ENCODE data around the gene CPA2. TPM values are rescaled to one million over a fixed set of nuclear protein-coding genes. Genes with fewer than 3 reads are reported as not detected.

Gene CPA2
- total and polyA plus RNA-seq, 2 experiments from 2014 or later: 198 to 303 TPM

GRCh38 chr7:130322615-130323014, 56.0 kb downstream of the CPA2 start:
- Histone ChIP-seq H3K4me1 (ENCODE audit: insufficient read depth) (no peaks in the 10 kb centered on the region), H3K79me2 (no peaks in the 10 kb centered on the region), H3K9me2 (replicated peaks; ENCODE audit: insufficient read depth) (no peaks in the 10 kb centered on the region), H3K27me3 (no peaks in the 10 kb centered on the region), H3K27ac (no peak overlapping the region), H3K9me3 (ENCODE audit: low read depth) (no peaks in the 10 kb centered on the region), H3K4me3 (no peak overlapping the region), H4K20me1 (ENCODE audit: insufficient read depth, poor library complexity, severe bottlenecking) (no peaks in the 10 kb centered on the region), H3K36me3 (replicated peaks; ENCODE audit: insufficient read depth, low read depth) (no peaks in the 10 kb centered on the region), H3K4me2 (no peak overlapping the region), H2AFZ (no peak overlapping the region)
- TF ChIP-seq CTCF (IDR thresholded peaks at IDR 0.05; ENCODE audit: poor library complexity) (no peak), EZH2phosphoT487 (IDR thresholded peaks at IDR 0.05; ENCODE audit: low read depth, severe bottlenecking, unreplicated experiment) (no peak), EZH2 (IDR thresholded peaks at IDR 0.05; ENCODE audit: borderline replicate concordance) (no peak)
- WGBS (ENCODE audit: low lambda C conversion rate, missing lambda C conversion rate): 86% methylated on average over 7 of the region's 7 CpGs
- no peak for DNase-seq (ENCODE audit: low spot score)

- Histone ChIP-seq H3K4me3 (no peak overlapping the region), H4K20me1 (ENCODE audit: insufficient read depth, poor library complexity, severe bottlenecking) (no peaks in the 10 kb centered on the region), H3K27ac (no peak overlapping the region), H3K4me1 (ENCODE audit: insufficient read depth) (peaks cover under 1% of the 10 kb centered on the region), H3K79me2 (no peaks in the 10 kb centered on the region), H3K27me3 (no peaks in the 10 kb centered on the region), H3K4me2 (no peak overlapping the region), H3K36me3 (replicated peaks; ENCODE audit: insufficient read depth, low read depth) (no peaks in the 10 kb centered on the region), H3K9me3 (ENCODE audit: low read depth) (no peaks in the 10 kb centered on the region), H3K9me2 (replicated peaks; ENCODE audit: insufficient read depth) (no peaks in the 10 kb centered on the region), H2AFZ (no peak overlapping the region)
- no peak for DNase-seq (ENCODE audit: low spot score)
- 90% methylated on average over 10 of the region's 10 CpGs for WGBS (ENCODE audit: low lambda C conversion rate, missing lambda C conversion rate)
- TF ChIP-seq EZH2phosphoT487 (IDR thresholded peaks at IDR 0.05; ENCODE audit: low read depth, severe bottlenecking, unreplicated experiment) (no peak), CTCF (IDR thresholded peaks at IDR 0.05; ENCODE audit: poor library complexity) (no peak), EZH2 (IDR thresholded peaks at IDR 0.05; ENCODE audit: borderline replicate concordance) (no peak)
Observed at GRCh38 chr7:130324306-130324943, 57.8 kb downstream of the CPA2 start.

GRCh38 chr7:130329681-130330080, 63.0 kb downstream of the CPA2 start:
- Histone ChIP-seq H3K79me2 (no peaks in the 10 kb centered on the region), H3K36me3 (replicated peaks; ENCODE audit: insufficient read depth, low read depth) (no peaks in the 10 kb centered on the region), H3K4me2 (no peak overlapping the region), H3K9me3 (ENCODE audit: low read depth) (no peaks in the 10 kb centered on the region), H3K4me1 (ENCODE audit: insufficient read depth) (peaks cover 4% of the 10 kb centered on the region), H3K27ac (no peak overlapping the region), H3K27me3 (no peaks in the 10 kb centered on the region), H3K4me3 (no peak overlapping the region), H3K9me2 (replicated peaks; ENCODE audit: insufficient read depth) (no peaks in the 10 kb centered on the region), H2AFZ (no peak overlapping the region), H4K20me1 (ENCODE audit: insufficient read depth, poor library complexity, severe bottlenecking) (no peaks in the 10 kb centered on the region)
- WGBS (ENCODE audit: low lambda C conversion rate, missing lambda C conversion rate): 29% methylated on average over 3 of the region's 3 CpGs
- DNase-seq (ENCODE audit: low spot score): no peak
- no peak for TF ChIP-seq EZH2phosphoT487 (IDR thresholded peaks at IDR 0.05; ENCODE audit: low read depth, severe bottlenecking, unreplicated experiment)
- no peak for TF ChIP-seq CTCF (IDR thresholded peaks at IDR 0.05; ENCODE audit: poor library complexity)
- no peak for TF ChIP-seq EZH2 (IDR thresholded peaks at IDR 0.05; ENCODE audit: borderline replicate concordance)

All from hepatocyte (in vitro differentiated cells).